ENCODE results near the gene ACER1.
A peak's percentile ranks its signal among the peaks of the same experiment; 100 is the strongest.

ACER1 gene

GRCh38 chr19:6258812-6259311, 74.5 kb downstream of the ACER1 start:
- intact Hi-C loops (cut with DNase I), result no loop called here
- DNase-seq, result peak in 1 of 42 donors; percentile 9

Data from head of caudate nucleus (tissue), 42 donors.